Skeletal muscle tissue (tissue), 4 donors: ENCODE results near the gene ARHGAP8. TPM values are rescaled to one million over a fixed set of nuclear protein-coding genes. Genes with fewer than 3 reads are reported as not detected.

ENCODE experiments used
- H3K27ac ChIP-seq: one replicate; pipeline ENCODE4 v1.7.0; 2013; ENCODE audit warnings: mild to moderate bottlenecking, low read depth, low read length, inconsistent platforms
- H3K27me3 ChIP-seq, 3 donors: one replicate each; pipeline ENCODE4 v1.7.0; 2013; ENCODE audit warnings: low read length in 3 of 3; ENCODE audit not compliant: control insufficient read depth in 3 of 3, insufficient read depth in 3 of 3
- H3K36me3 ChIP-seq, 3 donors: one replicate each; pipeline ENCODE4 v1.7.0; 2013; ENCODE audit warnings: low read length in 3 of 3; ENCODE audit not compliant: control insufficient read depth in 3 of 3, insufficient read depth in 3 of 3
- H3K4me1 ChIP-seq, 3 donors: one replicate each; pipeline ENCODE4 v1.7.0; 2013; ENCODE audit warnings: low read length in 3 of 3, mild to moderate bottlenecking in 3 of 3; ENCODE audit not compliant: control insufficient read depth in 3 of 3, insufficient read depth in 3 of 3
- H3K4me3 ChIP-seq, 3 donors: one replicate each; pipeline ENCODE4 v1.7.0; 2013; ENCODE audit warnings: low read length in 3 of 3
- H3K9ac ChIP-seq, 3 donors: one replicate each; pipeline ENCODE4 v1.7.0; 2013; ENCODE audit warnings: low read length in 3 of 3, mild to moderate bottlenecking in 3 of 3, moderate library complexity in 2 of 3, low read depth in 1 of 3
- H3K9me3 ChIP-seq, 3 donors: one replicate each; pipeline ENCODE4 v1.7.0; 2013; ENCODE audit warnings: low read length in 3 of 3; ENCODE audit not compliant: control insufficient read depth in 3 of 3
- total RNA-seq: library from RNA; depleted of rRNA; stranded (reverse); fragments of >200 nt; gene quantifications from one replicate; pipeline ENCODE4 v1.2.3, GENCODE V29; 2014
- donor health status: Osteomylitis.

The ARHGAP8 gene
- total RNA-seq, 1 donor from 2014 or later, result 0.52 TPM

DNA sequence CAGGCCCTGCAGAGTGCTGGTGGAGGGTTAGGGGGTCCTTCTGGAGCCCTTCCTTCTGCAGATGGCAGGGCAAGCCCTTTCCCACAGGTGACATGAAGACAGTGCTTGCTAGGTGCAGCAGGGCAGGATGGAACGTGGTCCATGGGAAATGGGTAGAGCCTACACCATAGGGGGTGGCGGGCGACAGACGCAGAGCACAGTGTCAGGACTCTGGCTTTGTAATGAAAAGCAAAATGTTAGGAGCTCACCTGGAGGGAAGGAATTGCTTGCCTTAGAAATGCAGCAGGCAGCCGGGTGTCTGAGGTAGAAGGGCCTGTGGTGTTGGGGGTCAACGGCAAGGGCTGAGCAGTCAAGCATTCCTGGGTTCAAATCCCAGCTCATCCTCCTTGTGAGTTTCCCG, 54.9 kb downstream of the ARHGAP8 start:
- Histone ChIP-seq H3K4me3 (no peak overlapping the region), H3K9me3 (no peaks in the 10 kb centered on the region), H3K9ac (no peak overlapping the region), H3K27me3 (peaks cover 9 to 22% (median 21%) of the 10 kb centered on the region in 3 donors), H3K36me3 (no peaks in the 10 kb centered on the region), H3K4me1 (no peaks in the 10 kb centered on the region), H3K27ac (no peak overlapping the region)

DNA sequence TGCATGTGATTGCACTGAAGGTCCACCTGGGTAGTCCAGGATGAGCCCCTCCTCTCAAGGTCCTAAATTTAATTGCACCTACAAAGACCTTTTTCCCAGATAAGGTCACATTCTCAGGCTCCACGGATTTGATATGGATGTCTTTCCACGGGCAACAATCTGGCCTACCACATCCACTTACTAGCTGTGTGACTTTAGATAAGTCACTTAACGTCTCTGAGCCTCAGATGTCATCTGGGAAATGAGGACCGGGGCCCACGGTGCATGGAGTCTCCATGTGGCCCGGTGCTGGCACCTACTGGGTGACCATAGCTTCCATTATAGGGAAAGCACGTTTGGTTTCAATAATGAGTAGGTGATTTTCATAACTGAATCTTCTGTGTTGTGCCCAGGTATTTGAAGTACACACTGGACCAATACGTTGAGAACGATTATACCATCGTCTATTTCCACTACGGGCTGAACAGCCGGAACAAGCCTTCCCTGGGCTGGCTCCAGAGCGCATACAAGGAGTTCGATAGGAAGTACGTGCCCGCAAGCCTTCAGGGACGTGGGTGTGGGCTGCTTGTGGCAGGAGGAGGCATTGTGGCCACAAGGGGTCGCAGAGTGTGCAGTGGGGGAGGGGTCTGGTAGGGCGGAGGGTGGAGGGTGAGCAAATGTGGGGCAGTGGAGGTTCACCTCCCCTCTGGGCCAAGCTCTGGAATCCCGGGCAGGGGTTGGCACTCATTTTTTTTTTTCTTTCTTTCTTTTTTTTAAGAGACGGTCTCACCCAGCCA, 55.7 kb downstream of the ARHGAP8 start:
- no peaks in the 10 kb centered on the region for H3K4me1 ChIP-seq
- H3K27ac ChIP-seq, result no peak overlapping the region
- H3K36me3 ChIP-seq, result no peaks in the 10 kb centered on the region
- H3K9ac ChIP-seq, result no peak overlapping the region
- H3K4me3 ChIP-seq, result no peak overlapping the region
- H3K27me3 ChIP-seq, result peaks cover 4 to 22% (median 21%) of the 10 kb centered on the region in 3 donors
- H3K9me3 ChIP-seq, result peaks cover 0 to 4% (median 2%) of the 10 kb centered on the region in 3 donors

DNA sequence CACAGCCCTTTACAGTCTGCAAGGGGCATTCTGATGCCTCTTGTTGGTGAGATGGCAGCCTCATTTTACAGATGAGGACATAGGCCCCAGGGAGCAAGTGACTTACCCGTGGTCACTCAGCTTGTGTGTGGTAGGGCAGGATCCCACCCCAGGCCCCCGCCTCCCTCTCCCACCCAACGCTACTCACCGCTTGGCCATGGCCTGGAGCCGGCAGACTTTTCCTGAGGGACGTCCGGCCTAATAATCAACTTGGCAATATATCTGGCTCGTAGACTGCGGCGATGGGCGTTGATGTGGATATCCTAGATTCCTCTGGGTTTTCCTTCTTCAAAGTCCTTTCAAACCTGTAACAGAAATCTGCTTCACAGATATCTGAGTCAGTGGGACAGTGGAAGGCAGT, 57.1 kb downstream of the ARHGAP8 start:
- no peaks in the 10 kb centered on the region for H3K36me3 ChIP-seq
- H3K27me3 ChIP-seq, result peaks cover 0 to 26% (median 24%) of the 10 kb centered on the region in 3 donors
- no peaks in the 10 kb centered on the region for H3K4me1 ChIP-seq
- no peak overlapping the region for H3K4me3 ChIP-seq
- peaks cover 0 to 5% (median 4%) of the 10 kb centered on the region in 3 donors for H3K9me3 ChIP-seq
- no peak overlapping the region for H3K9ac ChIP-seq
- H3K27ac ChIP-seq, result no peak overlapping the region

DNA sequence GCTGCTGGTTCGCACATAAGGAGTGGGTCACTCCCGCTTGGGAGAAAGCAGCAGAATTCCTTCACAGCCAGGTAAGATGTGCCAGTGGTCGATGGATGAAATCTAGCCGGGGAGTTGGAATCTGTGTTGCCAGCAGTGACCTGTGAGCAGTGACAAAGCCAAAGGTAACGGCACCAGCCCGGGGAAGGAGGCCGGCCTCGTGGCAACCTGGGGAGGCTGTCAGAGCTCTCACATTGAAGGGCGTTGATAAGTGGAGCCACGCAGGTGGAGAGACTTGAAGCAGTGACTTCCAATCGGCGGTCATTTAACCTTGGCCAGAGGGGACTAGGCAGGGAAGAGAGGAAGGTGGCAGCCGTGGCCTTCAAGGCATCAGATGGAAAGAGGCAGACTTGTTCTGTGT, 58.8 kb downstream of the ARHGAP8 start:
- Histone ChIP-seq H3K9me3 (peaks cover 0 to 5% (median 4%) of the 10 kb centered on the region in 3 donors), H3K36me3 (no peaks in the 10 kb centered on the region), H3K4me3 (no peak overlapping the region), H3K27ac (no peak overlapping the region), H3K27me3 (peaks cover 0 to 27% (median 26%) of the 10 kb centered on the region in 3 donors), H3K9ac (no peak overlapping the region), H3K4me1 (no peaks in the 10 kb centered on the region)

DNA sequence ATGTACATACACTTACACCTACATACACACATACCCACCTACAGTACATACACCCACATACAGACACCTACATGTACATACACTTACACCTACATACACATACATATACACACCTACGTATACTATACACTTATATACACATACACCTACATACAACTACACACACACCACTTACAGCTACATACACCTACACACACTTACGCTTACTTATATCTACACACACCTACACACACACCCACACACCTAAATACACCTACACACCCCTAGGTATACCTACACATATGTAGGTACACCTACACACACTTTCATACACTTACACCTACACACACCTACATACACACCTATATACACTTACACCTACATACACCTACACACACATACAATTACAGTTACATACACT, 61.0 kb downstream of the ARHGAP8 start:
- peaks cover 0 to 30% (median 19%) of the 10 kb centered on the region in 3 donors for H3K27me3 ChIP-seq
- H3K4me1 ChIP-seq, result no peaks in the 10 kb centered on the region
- no peaks in the 10 kb centered on the region for H3K36me3 ChIP-seq
- H3K4me3 ChIP-seq, result no peak overlapping the region
- no peak overlapping the region for H3K27ac ChIP-seq
- peaks cover 0 to 5% (median 4%) of the 10 kb centered on the region in 3 donors for H3K9me3 ChIP-seq
- H3K9ac ChIP-seq, result no peak overlapping the region

DNA sequence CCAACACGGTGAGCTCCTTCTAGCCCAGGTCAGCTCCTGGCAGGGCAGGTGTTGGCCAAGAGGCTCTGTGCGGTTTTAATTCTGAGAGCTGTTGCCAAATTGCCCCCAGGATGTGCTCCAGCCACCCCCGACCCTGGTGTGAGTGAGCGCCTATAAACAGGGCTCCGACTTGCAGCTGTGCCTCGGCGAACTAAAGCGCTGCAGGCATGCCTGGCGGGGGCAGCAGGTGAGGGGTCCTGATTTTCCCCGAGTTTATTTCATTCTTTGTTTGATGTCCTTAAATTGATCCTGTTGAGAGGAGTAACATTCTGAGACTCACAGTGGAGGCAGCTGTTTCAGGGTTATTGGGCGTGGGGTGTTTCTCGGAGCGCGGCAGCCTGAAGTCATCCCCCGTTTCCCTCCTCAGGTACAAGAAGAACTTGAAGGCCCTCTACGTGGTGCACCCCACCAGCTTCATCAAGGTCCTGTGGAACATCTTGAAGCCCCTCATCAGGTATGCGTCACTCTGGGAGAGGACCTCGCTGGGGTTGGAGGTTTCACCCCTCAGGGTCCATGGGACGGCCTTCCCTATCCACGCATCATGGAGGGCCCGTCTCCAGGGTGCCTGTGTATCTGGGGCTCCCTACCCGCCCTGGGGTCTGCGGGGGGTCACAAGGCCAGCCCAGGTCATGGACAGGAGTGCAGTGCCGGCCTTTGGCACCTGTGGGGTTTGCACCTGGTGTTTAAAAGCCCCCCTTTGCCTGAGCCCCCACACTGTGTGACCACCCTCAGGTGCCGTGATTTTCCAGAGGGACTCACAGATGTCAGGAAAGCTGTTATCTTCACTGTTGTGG, 62.1 kb downstream of the ARHGAP8 start:
- Histone ChIP-seq H3K27ac (no peak overlapping the region), H3K4me3 (no peak overlapping the region), H3K9me3 (peaks cover 0 to 5% (median 4%) of the 10 kb centered on the region in 3 donors), H3K4me1 (no peaks in the 10 kb centered on the region), H3K36me3 (no peaks in the 10 kb centered on the region), H3K9ac (no peak overlapping the region), H3K27me3 (peaks cover 0 to 30% (median 19%) of the 10 kb centered on the region in 3 donors)

DNA sequence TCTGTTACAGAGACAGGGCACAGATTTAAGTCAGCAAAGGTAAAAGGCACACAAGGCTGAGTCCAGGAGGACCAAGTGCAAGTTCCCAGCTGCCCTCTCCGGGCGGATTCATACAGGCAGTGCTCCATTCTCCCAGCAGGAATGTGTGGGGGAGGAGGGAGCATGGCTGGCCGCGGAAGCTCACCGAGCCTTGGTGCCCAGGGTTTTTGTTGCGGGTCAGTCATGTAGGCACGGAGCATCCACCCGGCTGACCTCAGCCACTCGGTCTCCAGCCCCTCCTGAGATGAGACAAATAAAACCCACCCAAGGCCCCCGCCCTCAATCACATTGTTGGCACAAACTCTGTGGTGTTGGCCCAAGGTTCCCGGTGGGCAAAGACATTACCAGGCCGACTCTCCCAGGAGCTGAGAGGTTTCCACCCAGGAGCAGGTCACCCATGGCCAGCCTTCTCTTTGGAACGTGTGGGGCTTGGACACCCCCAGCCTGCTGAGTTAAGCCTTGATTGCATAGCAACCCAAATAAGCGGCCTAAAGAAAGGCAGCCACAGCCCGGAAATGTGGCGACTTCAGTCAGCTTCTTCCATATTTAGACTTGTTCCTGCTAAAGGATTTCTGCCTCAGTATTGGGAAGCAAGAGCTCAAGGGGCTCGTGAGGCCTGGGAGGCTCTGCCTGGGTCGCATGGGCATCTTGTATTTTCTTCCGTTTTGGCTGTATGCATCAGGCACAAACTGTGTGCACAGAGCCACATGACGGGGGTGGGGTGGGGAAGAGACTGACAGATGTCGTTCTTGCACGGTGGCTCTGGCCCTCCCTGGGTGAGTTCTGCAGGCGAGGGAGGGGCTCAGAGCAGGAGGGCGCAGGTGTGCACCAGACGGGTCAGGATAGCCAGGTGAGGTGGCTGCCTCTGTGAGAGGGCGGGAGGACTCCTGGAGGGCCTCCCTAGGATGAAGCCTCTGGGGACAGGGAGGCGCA, 63.0 kb downstream of the ARHGAP8 start:
- Histone ChIP-seq H3K9me3 (peaks cover 0 to 5% (median 4%) of the 10 kb centered on the region in 3 donors), H3K36me3 (no peaks in the 10 kb centered on the region), H3K27ac (no peak overlapping the region), H3K4me3 (no peak overlapping the region), H3K9ac (no peak overlapping the region), H3K4me1 (no peaks in the 10 kb centered on the region), H3K27me3 (peaks cover 0 to 31% (median 25%) of the 10 kb centered on the region in 3 donors)

DNA sequence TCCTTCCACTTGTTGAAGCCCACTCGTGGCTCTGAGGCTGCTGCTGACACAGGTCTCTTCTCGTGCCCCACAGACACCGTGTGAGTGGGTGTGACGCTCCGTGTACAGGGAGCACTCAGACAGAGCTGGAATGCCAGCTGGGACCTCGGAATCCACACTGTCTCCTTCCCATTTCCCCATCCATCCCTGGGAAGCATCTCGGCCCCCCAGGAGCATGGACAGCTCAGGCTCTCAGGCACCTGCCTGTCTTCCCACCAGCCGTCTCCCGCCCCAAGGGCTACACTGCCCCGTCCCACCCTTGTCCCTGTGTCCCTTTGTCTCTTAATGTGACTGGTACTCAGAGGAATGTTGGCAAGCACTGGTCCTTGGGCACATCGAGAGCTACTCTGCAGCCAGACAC, 63.8 kb downstream of the ARHGAP8 start:
- H3K27ac ChIP-seq, result no peak overlapping the region
- H3K4me3 ChIP-seq, result no peak overlapping the region
- no peaks in the 10 kb centered on the region for H3K4me1 ChIP-seq
- H3K27me3 ChIP-seq, result peaks cover 0 to 25% (median 20%) of the 10 kb centered on the region in 3 donors
- no peaks in the 10 kb centered on the region for H3K36me3 ChIP-seq
- peaks cover 0 to 5% (median 4%) of the 10 kb centered on the region in 3 donors for H3K9me3 ChIP-seq
- H3K9ac ChIP-seq, result no peak overlapping the region

DNA sequence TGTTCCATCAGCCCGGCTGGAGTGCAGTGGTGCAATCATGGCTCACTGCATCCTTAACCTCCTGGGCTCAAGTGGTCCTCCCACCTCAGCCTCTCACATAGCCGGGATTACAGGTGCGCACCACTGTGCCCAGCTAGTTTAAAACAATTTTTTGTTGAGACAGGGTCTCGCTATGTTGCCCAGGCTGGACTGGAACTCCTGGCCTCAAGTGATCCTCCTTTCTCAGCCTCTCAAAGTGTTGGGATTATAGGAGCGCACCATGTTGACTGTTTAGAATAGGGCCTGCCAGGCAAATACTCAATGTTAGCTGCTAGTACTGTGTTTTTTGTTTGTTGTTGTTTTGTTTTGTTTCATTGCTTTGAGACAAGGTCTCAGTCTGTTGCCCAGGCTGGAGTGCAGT, 66.4 kb downstream of the ARHGAP8 start:
- Histone ChIP-seq H3K4me1 (no peaks in the 10 kb centered on the region), H3K4me3 (no peak overlapping the region), H3K36me3 (no peaks in the 10 kb centered on the region), H3K9ac (no peak overlapping the region), H3K27ac (no peak overlapping the region), H3K9me3 (no peaks in the 10 kb centered on the region), H3K27me3 (peaks cover 3 to 35% (median 31%) of the 10 kb centered on the region in 3 donors)
